ENCODE results near the gene FNDC1.

- TF ChIP-seq POLR2A (IDR thresholded peaks at IDR 0.05) (no peak), CTCF (IDR thresholded peaks at IDR 0.05) (no peak)
These were observed 42.8 kb downstream of the FNDC1 start for GRCh38 chr6:159212028-159212427.
